Renal pelvis (tissue), 4 donors: ENCODE measurements around the gene COL18A1. TPM values are rescaled to one million over a fixed set of nuclear protein-coding genes. Genes with fewer than 3 reads are reported as not detected.
"Not testable (repeated sequence)": the region's sequence is repeated elsewhere in the genome, so short reads cannot be mapped to it uniquely, and the experiment has no call there.

Experiments
- DNase-seq: peaks from one replicate; pipeline ENCODE4 v3.0.0-alpha.2; 2013
- polyA plus RNA-seq, 3 donors: library from polyadenylated mRNA; unstranded; fragments of 120-200 nt; gene quantifications; one replicate each; pipeline ENCODE4 v1.2.1, GENCODE V29; 2013; ENCODE audit not compliant: insufficient read length in 3 of 3

COL18A1 gene
- polyA plus RNA-seq, 3 donors: 174 to 228 (median 196) TPM

DNA sequence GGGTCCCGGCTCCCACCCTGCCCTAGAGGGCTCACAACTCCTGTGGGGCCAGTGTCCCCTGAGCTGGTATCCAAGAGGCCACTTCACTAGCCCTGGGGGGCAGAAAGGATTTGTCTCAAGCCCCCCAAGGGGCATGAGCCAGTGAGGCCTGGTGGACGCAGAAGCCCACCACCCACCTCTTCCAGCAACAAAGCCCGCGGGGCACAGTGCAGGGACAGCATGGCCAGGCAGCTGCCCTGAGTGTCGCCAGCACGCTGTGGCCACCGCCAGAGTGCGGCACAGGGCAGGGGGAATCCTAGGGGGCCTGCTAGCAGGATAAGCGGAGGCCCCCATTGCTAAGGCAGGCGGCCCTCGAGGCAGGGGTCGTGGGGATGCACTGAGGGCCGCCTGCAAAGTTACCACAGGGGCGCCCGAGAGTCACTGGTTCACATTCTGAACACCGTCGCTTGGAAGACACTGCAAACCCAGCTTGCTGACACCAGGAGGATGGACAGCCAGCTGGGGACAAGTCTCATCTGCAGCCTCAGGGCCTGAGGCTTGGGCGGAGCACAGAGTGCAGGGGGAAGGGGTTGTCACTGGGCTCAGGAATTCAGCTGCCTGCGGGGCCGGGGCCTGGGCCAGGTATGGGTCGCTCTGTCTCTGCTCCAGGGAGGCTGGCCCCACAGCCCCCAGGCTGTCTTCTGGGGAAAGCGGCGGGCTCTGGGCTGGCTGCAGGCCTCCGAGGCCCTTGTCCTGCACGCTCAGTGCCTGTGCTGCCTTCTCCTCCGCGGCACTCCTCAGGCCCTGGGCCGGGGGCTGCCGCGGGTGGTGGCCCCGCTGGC, 110.5 kb downstream of the COL18A1 start:
- DNase-seq: no peak

DNA sequence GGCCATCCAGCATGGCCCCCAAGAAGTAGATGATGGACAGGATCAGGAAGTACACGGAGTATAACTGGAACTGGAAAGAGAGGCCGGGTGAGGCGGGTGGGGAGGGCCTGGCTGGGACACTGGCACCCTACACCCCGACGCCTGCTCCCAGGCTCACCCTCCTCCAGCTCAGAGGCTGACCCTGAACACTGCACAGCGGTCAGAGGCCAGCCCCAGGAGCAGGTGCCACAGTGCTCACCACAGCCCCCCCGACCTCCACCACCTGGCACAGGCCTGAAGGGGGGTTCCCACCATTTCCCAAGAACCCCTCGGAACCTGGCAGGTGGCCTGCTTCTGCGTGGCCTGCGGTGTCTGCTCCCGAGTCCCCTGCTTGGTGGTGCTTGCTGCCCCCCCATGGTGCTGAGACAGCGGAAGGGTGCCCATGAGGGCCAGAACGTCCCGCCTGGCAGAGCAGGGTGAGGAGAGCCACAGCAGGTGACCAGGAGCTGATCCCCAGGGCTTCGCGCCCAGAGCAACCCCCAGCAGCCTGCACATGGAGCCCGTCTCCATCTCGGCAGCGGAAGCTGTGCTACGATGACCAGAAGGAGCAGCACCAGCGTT, 111.2 kb downstream of the COL18A1 start:
- DNase-seq: no peak

DNA sequence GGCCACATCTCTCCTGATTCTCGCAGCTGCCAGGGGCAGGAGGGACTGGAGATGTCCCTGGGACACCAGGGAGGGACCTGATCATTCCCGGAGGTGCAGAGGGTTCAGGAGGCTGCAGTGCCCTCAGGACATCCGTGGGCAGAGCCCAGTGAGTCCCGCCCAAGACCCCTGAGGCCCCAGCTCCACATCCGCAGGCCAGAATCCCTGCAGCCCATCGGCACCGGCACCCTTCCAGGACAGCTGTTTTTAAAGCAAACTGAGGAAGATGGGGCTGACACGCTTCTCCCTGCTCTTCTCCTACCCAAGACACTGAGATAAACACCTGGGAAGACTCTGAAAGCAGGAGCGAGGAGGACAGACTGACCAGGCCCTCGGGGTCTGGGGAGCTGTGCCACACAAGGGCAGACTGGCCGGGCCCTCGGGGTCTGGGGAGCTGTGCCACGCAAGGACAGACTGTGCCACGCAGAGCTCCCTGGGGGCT, 111.7 kb downstream of the COL18A1 start:
- no peak for DNase-seq

DNA sequence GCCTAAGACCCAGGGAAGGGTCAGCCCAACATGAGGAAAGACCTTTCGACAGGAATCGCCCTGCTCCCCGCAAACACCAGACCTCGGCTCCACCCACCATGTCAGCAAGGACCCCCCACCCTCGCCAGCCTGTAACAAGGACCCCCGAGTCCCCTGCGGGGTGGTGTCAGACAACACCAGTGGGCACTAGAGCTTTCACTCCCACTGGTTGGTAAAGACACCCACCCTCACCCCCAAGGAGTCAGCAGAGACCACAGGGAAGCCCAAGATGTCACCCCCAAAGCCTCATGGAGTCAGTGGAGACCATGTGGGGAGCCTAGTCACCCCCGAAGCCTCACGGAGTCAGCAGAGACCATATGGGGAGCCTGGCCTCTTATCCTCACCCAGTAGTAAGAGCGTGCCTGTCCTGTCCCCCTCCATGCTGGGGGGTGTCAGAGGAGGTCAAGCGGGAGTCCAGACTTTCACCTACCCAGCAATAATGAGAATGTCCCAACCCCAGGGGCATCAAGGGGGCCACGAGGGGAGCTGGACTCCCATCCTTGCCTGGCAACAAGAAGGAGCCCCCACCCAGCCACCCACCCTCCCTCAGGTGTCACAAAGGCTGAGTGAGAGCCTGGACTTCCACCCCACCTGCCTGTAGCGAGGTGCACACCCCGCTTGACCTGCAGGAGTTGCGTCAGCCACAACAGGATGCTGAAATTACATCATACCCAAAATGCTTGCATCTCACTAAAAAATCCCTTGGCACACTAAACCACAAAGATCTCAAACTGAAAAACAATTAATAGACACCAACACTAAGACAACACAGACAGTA, 112.5 kb downstream of the COL18A1 start:
- DNase-seq: no peak

DNA sequence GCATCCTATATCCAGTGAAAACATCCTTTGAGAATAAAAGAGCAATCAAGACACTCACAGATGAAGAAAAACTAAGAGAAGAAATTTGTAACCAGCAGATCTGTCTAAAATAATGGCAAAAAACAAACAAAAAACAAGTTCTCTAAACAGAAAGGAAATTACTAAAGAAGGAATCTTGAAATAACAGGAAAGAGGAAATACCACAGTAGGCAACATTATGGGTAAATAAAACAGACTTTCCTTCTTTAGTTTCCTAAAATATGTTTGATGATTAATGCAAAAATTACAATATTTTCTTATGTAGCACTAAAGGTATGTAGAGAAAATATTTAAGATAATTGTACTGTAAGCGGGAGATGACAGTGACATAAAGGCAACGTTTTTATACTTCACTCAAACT, 113.8 kb downstream of the COL18A1 start:
- DNase-seq: no peak

DNA sequence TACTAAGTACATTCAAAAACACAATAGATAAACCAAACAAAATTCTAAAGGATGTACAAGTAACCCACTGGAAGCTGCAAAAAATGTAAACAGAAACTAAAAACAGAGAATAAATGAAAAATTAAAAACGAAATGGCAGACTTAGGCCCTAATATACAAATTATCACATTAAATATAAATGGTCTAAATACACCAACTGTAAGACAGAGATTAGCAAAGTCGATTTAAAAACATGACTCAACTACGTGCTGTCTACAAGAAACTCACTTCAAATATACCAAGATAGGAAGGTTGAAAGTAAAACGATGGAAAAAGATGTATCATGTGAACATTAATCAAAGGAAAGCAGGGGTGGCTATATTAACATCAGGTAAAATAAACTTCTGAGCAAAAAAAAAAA, 114.2 kb downstream of the COL18A1 start:
- no peak for DNase-seq

DNA sequence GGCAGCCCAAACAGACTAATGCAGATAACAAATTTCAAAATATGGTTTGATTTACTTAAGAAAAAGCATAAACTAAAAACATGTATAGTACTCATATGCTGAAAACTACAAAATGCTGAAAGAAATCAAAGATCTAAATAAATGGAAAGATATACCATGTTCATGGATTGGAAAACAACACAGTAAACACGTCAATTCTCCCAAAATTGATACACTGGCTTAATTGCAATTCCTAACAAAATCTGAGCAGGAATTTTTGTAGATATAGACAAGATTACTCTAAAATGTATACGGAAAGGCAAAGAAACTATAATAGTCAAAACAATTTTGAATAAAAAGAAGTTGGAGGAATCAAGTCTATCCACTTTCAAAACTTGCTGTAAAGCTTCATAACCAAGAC, 116.3 kb downstream of the COL18A1 start:
- no peak for DNase-seq

DNA sequence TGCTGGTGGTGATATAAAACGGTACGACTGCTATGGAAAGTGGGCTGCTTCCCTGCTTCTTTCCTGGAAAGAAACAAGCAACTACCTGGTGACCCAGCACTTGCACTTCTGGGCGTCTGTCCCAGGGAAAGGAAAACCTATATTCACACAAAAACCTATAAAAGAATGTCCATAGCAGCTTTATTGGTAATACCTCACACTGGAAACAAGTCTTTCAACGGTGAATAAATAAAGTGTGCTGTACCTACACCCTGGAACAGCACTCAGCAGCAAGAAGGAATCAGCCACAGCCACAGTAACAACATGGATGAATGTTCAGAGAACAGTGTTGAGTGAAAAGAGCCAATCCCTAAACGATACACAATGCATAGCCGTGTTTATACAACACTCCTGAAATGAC, 117.4 kb downstream of the COL18A1 start:
- DNase-seq: no peak

DNA sequence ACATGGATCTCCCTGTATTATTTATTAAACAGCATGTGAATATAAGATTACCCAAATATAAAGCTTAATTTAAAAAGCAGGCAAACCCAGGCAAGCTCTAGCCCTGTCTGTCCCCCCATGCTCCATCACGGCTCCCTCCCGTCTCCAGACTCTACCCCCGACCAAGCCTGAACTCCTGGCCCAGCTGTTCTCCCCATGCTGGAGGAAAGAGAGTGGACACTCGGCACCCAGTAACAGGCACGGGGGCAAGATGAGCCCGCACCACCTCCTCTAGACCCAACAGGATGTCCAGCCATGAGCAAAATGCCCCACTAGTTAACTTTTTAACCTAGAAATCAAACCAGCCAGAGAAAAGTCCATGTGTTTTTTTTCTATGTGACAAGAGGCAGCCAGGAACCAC, 118.0 kb downstream of the COL18A1 start:
- DNase-seq: no peak

DNA sequence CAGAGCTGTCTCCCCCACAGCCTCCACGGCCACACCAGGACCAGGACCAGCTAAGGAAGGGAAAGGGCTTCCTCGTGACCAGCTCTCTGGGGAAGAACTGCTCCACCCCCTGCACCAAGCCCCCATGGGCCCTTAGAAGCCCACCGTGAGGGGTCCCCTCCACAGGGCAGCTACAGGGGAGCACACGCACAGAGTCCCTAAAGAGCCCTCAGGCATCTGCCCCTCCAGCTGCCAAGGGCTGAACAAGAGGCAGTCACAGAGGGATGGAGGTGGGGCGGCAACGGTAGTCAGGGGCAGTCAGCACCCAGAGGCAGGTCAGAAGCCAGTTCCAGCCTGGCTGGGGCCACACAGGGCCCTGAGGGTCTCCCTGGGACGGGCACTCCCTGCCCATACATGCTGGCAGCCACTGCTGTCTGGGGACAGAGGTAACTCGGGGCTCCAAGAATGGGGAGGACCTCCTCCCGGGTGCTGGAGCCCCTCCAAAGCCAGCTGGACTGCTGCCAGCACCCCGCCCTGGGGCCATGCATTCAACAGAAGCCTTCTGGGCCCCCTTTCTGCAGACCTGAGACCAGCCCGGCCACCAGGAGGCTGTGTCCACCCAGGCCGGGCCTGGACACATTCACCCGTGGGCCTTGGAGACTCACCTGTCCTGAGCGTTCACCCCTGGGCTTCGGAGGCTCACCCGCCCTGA, 118.6 kb downstream of the COL18A1 start:
- no peak for DNase-seq

DNA sequence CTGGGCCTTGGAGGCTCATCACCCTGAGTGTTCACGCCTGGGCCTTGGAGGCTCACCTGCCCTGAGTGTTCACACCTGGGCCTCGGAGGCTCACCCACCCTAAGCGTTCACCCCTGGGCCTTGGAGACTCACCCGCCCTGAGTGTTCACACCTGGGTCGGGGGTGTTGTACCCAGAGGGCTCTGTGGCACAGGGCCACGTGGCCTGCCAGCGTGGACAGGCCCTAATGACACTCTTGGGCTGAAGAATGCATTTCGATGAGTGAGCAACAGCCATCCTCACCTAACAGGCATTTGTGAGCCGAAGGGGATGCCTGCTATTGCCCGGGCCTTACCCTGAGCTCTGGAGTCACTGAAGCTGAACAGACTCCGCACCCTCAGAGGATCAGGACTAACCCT, 119.8 kb downstream of the COL18A1 start:
- DNase-seq: no peak

DNA sequence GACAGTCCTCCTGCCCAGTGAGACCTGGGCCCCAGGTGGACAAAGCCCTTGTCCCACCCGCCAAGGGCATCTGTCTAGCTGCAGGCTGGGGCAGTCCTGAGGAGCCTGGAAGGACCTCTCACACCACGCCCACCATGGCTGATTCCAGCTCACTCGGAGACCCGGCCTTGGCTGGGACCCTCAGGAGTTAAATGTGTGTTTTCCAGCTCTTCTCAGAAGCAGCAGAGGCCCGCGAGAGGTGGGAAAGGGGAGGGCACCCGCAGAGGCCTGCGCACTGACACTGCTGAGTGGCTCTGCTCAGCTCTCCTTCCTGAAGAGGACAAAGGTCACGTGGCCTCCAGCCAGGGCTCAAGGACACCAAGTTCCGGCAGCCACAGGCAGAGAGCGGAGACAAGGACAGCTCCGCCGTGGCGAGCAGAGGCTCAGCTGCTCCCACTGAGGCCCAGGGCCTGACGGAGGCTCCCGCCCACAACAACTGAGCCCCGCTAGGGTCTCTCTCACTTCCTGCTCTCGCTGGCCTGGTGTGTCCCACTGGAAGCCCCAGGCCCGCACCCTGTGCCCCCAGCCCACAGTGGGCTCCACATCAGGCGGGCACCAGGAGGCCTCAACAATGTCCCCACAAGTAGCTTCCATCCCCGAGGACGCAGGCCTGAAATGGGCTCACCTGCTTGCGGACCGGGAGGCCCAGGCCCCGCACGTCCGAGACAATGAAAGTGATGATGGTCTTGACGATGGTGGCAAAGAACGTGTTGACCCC, 120.4 kb downstream of the COL18A1 start:
- DNase-seq: no peak

DNA sequence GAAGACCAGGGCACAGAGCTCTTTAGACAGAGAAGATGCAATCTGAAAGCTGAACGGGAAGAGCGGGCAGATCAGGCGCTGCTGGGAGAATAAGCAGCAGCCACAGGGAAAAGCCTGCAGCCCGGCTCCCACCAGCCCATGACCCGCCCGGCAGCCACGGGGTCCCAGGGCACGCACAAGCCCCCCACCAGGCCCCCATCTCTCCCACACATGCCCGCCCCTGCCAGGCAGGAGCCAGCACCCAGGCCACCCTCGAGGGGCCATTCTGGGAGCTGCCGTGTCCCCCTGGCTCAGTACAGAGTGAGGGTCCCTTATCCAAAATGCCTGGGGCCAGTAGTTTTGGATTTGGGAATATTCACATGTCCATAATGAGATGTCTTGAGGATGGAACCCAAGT, 120.9 kb downstream of the COL18A1 start:
- no peak for DNase-seq

DNA sequence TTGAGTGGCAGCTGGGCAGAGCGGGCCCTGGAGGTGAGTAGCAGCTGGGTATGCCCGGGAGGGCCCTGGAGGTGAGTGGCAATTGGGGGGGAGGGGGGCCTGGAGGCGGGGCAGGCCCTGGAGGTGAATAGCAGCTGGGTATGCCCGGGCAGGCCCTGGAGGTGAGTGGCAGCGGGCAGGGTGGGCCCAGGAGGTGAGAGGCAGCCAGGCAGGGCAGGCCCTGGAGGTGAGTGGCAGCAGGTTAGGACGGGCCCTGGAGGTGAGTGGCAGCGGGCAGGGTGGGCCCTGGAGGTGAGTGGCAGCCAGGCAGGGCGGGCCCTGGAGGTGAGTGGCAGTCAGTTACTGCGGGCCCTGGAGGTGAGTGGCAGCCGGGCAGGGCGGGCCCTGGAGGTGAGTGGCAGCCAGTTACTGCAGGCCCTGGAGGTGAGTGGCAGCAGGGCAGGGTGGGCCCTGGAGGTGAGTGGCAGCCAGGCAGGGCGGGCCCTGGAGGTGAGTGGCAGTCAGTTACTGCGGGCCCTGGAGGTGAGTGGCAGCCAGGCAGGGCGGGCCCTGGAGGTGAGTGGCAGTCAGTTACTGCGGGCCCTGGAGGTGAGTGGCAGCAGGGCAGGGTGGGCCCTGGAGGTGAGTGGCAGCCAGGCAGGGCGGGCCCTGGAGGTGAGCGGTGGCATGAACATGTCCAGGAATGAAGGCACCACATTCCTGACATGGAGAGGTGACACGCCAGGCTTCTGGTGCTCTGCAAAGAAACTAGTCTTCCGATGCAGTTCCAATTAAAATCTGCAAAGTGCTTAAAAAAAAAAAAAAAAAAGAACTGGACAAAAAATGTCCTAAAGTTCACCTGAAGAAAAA, 122.4 kb downstream of the COL18A1 start:
- not testable (repeated sequence) for DNase-seq

DNA sequence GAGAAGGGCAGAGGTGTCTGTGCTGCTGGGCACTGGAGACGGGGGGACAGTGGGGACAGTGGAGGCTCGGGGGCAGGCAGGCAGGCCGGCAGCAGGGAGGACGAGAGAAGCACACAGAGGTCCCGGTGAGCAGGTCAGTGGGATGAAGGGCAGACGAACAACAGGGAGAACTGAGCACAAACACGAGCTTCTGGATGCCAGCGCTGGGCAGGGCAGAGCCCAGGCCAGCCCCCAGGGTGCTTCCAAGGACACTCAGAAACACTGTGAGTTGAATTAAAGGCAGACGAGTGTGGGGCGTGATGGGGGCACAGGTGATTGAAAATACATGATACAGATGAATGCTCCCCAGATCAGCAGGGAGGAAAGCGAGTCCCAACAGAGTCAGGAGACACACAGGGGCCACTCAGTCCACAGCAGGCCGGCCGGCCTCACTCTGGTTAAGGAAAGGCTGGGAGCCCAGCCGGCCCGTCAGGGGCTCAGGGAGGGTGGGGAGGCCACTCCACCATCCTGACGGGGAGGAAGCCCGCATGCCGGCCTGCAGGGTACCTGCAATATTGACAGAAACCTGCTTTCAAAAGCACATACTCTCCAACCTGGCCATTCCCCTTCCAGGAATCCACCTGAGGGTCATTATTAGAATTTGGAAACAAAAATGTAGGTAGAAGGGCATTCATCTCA, 123.2 kb downstream of the COL18A1 start:
- DNase-seq: no peak

DNA sequence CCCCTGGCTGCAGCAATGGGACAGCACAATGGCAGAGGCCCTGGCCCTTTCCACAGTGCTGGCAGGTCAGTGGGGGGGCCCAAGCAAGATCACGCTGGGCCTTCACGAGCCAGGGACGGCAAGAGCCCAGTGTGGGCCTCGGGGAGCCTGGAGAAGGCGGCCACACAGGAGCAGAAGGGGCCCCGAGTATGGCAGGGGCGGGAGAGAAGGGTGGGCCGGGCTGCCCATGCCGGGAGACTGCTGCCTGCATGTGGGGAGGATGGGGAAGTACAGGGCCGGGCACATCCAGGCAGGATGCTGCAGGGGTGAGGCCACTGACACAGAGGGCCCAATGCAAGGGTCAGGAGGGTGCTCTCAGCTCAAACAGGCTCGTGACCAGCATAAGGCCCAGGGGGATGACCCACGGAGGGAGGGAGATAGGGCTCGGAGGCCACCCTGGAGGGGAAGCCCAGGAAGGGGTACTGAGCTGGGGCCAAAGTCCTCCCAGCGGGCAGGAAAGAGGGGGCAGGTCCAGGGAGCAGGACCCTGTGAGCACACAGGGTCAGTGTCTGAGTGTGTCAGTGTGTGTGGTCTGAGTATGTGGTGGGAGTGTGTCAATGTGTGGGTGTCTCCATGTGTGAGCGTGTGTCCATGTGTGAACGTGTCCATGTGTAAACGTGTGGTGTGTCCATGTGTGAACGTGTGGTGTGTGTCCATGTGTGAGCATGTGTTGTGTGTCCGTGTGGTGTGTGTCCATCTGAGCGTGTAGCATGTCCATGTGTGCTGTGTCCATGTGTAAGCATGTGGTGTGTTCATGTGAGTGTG, 124.2 kb downstream of the COL18A1 start:
- no peak for DNase-seq

DNA sequence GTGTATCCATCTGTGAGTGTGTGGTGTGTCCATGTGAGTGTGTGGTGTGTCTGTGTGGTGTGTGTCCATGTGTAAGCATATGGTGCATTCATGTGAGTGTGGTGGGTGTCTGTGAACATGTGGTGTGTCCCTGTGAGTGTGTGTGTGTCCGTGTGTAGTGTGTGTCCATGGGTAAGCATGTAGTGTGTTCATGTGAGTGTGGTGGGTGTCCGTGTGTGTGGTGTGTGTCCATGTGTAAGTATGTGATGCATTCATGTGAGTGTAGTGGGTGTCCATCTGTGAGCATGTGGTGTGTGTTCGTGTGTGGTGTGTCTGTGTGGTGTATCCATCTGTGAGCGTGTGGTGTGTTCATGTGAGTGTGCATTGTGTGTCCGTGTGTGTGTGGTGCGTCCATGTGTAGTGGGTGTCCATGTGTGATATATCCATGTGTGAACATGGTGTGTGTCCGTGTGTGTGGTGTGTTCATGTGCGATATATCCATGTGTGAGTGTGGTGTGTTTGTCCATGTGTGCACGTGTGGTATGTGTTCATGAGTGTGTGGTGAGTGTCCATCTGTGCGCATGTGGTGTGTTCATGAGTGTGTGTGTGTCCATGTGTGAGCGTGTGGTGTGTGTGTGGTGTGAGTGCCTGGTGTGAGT, 124.9 kb downstream of the COL18A1 start:
- DNase-seq: no peak

DNA sequence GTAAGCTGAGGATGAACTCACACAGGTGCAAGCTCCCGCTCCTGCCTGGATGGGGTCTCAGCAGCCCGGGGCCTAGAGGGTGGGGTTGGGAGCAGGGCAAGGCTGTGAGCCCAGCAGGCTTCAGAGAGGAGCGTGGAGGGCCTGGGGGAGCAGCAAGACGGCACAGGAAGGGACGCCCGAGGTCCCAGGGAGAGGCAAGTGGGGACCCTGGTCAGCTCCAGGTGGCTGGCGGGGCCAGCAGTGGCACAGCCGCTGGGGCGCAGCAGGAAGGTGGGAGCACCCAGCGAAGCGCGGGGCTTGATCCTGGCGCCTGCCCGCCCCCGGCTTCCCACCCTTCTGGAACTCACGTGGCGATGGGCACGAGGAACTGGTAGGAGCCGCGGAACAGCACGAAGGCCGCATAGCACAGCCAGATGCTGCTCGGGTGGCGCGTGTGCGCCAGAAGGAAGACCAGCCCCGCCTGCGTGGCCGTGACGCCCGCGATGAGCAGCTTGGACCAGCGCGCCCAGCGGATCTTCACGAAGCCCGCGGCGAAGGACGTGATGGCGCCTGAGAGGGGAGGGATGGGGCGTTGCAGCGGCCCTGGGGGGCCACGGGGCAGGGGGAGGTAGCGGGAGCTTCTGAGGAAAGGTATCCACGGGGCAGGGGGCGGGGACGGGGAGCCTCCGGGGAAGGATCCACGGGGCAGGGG, 125.6 kb downstream of the COL18A1 start:
- DNase-seq: no peak
